Cardiac septum (tissue), 1 donor: ENCODE data around the gene RAD54L2. TPM values are rescaled to one million over a fixed set of nuclear protein-coding genes. Genes with fewer than 3 reads are reported as not detected.
"Not testable (repeated sequence)": the region's sequence is repeated elsewhere in the genome, so short reads cannot be mapped to it uniquely, and the experiment has no call there.

ENCODE experiments used
- DNase-seq: peaks from one replicate; pipeline ENCODE4 v3.0.0-alpha.2; 2020; ENCODE audit warnings: low spot score
- intact Hi-C: fragments of 100-400 bp; cut with DNase I; formaldehyde crosslinking; loops from one replicate; pipeline ENCODE4 v1.14.0; 2022
- long read RNA-seq: library from polyadenylated mRNA; unstranded; transcript quantifications from one replicate; pipeline ENCODE4 v2.0.0, GENCODE V29; 2021
- total RNA-seq: library from RNA; stranded (reverse); fragmentation: NEBNext Ultra II Directional; extraction: Animal tissue kit (Norgen Biotek cat#: 25700); gene quantifications from one replicate; pipeline ENCODE4 v1.2.1, GENCODE V29; 2021
- donor health status: DM: no; HTN: no; CAD: no.

The RAD54L2 gene, protein sequence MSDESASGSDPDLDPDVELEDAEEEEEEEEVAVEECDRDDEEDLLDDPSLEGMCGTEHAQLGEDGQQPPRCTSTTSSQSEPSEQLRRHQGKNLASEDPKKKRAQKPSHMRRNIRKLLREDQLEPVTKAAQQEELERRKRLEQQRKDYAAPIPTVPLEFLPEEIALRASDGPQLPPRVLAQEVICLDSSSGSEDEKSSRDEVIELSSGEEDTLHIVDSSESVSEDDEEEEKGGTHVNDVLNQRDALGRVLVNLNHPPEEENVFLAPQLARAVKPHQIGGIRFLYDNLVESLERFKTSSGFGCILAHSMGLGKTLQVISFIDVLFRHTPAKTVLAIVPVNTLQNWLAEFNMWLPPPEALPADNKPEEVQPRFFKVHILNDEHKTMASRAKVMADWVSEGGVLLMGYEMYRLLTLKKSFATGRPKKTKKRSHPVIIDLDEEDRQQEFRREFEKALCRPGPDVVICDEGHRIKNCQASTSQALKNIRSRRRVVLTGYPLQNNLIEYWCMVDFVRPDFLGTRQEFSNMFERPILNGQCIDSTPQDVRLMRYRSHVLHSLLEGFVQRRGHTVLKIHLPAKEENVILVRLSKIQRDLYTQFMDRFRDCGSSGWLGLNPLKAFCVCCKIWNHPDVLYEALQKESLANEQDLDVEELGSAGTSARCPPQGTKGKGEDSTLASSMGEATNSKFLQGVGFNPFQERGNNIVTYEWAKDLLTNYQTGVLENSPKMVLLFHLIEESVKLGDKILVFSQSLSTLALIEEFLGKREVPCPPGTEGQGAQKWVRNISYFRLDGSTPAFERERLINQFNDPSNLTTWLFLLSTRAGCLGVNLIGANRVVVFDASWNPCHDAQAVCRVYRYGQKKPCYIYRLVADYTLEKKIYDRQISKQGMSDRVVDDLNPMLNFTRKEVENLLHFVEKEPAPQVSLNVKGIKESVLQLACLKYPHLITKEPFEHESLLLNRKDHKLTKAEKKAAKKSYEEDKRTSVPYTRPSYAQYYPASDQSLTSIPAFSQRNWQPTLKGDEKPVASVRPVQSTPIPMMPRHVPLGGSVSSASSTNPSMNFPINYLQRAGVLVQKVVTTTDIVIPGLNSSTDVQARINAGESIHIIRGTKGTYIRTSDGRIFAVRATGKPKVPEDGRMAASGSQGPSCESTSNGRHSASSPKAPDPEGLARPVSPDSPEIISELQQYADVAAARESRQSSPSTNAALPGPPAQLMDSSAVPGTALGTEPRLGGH (N-terminal part only)
- 16.5 TPM for total RNA-seq
- long read RNA-seq, partial matches to known transcripts = 6 of 9 reads
- long read RNA-seq, other reads (novel, unspliced or antisense) = 3 of 9 reads

DNA sequence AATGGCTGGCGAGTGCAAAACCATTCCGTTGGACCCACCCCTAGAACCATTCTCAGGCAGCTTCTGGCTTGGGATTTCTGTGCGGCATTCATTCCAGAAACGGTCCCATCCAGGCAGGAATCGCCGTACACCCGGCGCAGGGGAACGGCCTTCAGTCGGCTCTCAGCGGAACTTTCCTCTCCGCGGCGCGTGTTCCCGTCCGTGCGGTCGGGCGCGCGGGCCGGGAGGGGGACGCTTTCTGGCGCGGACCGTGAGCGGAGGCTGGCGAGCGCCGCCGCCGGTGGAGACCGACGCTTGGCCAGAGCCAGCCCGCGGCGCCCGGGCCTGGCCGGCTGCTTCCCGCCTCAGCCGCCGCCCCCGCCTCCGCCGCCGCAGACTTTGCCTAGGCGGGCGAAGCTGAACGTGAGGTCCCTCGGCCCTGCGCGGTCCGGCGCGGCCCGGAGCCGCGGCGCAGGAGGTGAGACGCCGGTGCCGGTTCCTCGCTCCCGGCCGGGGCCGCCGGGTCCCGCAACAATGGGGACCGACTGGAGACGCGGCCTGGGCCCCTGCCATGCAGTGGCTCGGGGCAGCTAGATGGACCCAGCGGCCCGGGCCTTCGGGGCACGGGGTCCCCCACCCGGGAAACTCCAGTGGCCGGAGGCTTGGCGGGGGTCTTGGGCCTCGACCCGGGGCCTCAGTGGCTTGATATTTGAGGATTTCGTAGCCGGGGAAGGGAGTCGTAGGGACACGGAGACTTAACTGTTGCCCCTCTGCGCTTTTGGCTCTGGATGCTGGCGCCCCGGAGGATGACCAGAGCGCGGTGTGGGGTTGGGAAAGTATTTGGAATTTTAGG, at the start of gene RAD54L2:
RAD54L2 (plus strand) TSS at position 261 of the 832 bp plus-strand sequence. CDS start 51,702 bp downstream, outside the sequence.
- DNase-seq = peak; percentile 91
- intact Hi-C loops = loop anchor here (2.0 to 5.0 kb wide), 2 partner anchors 38 to 134 kb away; partner anchors contain the start of genes DCAF1 and TEX264

DNA sequence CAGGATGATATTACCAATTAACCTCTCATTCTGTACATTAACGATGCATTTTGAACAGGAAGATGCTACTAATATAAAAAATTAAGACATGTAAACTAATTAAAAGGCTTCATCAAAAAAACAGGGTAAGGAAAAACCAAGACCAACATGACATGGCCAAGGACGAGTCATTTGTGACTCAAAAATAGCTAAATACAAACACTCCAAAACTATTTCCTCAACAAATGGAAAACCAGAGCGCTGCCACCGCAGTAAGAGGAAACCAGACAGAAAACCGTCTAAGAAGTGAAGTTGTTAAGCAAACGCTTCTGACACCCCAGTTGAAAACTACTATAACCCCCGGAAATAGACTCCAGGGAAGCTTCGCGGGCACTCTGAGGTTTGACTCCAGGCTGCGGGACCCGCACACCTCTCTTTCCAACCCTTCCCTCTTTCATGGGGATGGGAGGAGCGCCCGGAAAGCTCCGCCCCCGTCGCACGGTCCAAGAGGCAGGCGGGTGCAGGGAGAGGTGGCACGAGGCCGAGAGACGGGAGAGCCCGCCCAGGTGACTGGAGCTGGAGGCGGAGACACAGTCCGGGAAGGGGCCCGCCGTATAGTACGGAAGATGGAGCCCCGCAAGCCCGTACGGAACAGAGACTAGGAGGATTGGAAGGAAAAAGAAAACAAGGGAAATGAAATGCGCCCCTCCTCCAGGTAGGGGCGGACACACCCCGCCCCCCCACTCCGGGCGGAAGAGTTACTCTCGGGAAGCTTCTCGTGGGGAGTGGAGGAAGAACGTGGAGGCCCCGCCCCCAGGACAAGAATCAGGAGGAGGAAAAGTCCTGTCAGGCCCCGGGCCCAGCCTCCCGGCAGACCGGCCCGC, 39.4 kb upstream of the RAD54L2 start:
- DNase-seq = peak; percentile 96
- intact Hi-C loops = loop anchor here (2.0 kb wide), 1 partner anchor 108 kb away; the partner anchor contains the start of gene RBM15B

DNA sequence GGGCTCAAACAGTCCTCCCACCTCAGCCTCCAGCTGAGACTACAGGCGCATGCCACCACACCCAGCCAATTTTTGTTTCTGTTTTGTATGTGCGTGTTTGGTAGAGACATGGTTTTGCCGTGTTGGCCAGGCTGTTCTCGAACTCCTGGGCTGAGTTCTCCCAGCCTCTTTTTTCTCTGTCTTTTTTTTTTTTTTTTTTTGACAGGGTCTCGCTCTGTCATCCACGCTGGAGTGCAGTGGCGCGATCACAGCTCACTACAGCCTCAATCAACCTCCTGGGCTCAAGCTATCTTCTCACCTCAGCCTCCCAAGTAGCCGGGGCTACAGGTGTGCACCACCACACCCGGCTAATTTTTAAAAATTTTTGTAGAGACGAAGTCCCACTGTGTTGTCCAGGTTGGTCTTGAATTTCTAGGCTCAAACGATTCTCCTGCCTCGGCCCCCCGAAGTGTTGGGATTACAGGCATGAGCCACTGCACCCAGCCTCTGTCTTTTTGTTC, 37.8 kb upstream of the RAD54L2 start:
- intact Hi-C loops = loop anchor here (2.0 to 5.0 kb wide), 3 partner anchors 38 to 1148 kb away; partner anchors contain the start of genes CYB561D2, NPRL2, RAD54L2 and TEX264
- no peak for DNase-seq

DNA sequence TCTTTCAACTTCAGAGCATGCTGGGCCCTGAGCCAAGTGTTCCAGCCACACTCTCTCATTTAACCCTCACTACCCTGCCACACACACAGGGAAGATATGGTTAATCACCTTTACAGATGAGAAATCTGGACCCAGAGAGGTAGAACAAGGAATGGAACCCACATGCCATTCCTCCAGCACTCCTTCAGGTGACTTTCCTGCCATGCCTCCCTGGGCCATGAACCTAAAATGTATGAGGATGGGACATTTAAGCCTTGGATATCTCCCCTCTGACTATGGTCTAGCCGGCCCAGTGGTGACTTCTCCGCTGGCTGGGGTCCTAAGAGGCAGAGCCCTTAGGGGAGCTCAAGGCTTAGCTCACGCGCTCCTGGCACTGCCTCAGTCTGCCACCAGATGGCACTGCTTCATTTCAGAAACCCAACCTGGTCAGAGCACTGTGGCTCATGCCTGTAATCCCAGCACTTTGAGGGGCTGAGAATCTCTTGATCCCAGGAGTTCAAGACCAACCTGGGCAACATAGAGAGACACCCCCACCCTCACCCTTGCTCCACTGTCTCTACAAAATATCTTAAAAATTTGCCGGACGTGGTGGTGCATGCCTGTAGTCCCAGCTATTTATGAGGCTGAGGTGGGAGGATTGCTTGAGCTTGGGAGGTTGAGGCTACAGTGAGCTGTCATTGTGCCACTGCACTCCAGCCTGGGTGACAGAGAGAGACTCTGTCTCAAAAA, 36.5 kb upstream of the RAD54L2 start:
- intact Hi-C loops = loop anchor here (2.0 to 5.0 kb wide), 4 partner anchors 37 to 1150 kb away; partner anchors contain the start of genes CYB561D2, NPRL2, RAD54L2 and TEX264
- DNase-seq = peak; percentile 87

DNA sequence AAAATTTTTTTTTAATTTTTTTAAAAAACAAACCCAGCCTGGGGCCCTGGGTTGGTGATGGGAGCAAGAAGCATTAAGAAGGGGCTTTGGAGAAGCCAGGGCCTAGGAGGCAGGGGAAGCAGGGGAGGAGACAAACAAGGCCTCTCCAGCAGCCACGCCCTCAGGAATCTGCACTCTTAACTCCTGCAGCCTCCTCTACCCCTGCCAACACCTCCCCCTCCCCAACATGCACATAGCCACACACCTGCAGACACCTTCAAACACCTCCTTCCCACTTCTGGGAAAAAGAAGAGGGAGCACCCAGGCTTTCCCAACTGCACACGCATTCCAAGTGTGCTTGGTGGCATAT, 36.0 kb upstream of the RAD54L2 start:
- peak; percentile 3 for DNase-seq
- intact Hi-C loops = loop anchor here (2.0 to 5.0 kb wide), 2 partner anchors 298 to 1150 kb away; partner anchors contain the start of genes CYB561D2 and NPRL2

DNA sequence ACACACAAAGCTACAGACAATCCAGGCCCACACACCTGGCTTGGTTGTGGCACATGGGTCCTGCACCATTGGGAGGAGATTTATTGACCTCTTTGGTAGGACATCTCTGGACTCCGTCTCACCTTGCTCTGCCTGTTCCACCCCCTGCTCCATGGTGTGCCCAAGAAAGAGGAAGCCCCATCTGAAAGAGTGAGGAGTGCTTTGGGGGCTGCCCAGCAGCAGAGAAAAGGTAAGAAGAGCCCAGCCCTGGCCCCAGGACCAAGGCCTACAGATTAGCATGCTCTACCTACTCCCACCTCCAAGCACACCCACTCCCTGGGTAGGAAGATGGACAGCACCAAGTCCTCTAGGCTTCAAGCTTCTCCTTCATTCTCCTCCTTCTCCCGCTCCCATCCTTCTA, 35.5 kb upstream of the RAD54L2 start:
- intact Hi-C loops = loop anchor here (2.0 to 5.0 kb wide), 2 partner anchors 298 to 1151 kb away; partner anchors contain the start of genes CYB561D2 and NPRL2
- no peak for DNase-seq

DNA sequence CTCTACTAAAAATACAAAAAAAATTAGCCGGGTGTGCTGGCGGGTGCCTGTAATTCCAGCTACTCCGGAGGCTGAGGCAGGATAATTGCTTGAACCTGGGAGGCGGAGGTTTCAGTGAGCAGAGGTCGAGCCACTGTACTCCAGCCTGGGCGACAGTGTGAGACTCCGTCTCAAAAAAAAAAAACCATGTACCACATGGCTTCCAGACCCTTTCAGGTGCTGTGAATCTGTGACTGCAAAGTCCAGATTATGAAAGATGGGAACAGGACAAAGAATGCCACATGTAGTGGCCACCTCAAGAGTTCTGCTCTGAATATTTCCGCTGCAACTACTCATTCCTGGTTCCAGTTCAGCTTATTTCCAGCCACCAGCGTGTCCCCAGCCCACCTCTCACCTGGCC, 30.3 kb upstream of the RAD54L2 start:
- DNase-seq = no peak
- intact Hi-C loops = no loop called here

DNA sequence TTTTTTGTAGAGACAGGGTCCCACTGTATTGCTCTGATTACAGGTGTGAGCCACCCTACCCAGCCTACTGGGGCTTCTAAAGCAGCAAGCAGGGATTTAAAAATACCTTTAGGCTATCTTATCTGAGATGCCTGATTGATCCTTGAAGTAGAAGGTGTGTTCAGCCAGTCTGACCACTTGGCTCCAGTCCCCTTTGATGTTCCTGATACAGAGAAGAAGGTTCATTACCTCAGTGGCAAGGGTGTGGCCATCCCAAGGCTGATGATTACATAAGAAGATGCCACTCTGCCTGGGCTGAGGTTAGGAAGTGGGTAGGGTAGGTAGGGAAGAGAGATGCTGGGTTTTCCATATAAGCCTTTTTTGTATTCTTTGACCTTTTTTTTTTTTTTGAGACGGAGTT, 27.5 kb upstream of the RAD54L2 start:
- DNase-seq = no peak
- intact Hi-C loops = no loop called here

DNA sequence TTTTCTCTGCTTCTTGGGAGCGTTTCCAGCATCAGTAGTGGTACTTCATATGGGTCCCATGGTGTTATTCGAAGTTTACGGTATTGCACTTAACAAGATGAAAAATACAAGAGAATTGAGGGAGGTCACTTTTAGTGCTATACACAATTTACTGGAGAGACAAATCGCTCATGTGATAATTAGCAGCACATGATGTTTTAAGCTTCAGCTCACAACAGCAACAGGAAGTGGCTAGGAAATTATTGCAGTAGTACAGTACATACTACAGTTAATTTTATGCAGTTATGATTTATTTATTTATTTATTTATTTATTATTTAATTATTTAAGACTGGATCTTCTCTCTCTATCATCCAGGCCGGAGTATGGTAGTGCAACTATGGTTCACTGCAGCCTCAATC, 24.3 kb upstream of the RAD54L2 start:
- DNase-seq = no peak
- intact Hi-C loops = no loop called here

DNA sequence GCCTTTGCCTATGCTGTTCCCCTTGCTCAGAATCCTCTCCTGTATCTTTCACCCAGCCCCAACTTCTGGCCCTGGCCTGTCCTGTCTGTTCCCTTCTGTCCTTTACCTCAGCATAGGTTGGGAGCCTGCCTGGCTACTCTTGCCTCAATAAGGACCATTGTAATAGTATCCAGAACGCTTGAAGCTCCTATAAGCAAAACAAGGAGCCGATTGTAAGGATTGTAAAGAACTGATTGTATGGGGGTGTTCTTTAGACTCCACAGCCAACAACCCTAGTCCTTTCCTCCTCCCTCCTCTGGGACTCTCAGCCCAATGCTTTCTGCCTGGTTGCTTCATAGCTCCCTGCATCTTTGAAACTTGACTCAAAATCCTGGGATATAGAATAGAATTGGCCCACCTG, 18.7 kb upstream of the RAD54L2 start:
- intact Hi-C loops = no loop called here
- no peak for DNase-seq

DNA sequence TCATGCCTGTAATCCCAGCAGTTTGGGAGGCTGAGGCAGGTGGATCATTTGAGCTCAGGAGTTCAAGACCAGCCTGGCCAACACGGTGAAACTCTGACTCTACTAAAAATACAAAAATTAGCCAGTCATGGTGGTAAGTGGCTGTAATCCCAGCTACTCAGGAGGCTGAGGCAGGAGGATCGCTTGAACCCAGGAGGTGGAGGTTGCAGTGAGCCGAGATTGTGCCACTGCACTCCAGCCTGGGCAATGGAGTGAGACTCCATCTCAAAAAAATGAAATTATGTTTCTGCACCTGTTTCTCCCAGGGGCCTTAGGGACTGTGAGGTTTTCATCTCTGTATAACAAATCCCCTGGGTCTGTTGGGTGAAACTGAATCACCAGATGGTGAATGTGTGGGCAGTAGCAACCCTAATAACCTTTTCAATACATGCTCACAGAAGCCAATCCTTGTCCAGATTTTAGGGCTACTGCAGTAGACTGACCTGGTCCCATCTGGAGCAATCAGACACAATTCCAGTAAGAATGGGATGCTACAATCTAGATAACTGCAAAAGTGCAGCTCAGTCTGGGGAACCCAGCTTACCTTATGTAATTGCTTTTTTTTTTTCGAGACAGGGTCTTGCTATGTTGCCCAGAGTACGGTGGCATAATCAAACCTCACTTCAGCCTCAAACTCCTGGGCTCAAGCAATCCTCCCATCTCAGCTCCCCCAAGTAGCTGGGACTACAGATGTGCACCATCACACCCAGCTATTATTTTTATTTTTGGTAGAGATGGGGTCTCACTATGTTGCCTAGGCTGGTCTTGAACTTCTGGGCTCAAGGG, 17.4 kb upstream of the RAD54L2 start:
- DNase-seq, intact Hi-C loops: not testable (repeated sequence)

DNA sequence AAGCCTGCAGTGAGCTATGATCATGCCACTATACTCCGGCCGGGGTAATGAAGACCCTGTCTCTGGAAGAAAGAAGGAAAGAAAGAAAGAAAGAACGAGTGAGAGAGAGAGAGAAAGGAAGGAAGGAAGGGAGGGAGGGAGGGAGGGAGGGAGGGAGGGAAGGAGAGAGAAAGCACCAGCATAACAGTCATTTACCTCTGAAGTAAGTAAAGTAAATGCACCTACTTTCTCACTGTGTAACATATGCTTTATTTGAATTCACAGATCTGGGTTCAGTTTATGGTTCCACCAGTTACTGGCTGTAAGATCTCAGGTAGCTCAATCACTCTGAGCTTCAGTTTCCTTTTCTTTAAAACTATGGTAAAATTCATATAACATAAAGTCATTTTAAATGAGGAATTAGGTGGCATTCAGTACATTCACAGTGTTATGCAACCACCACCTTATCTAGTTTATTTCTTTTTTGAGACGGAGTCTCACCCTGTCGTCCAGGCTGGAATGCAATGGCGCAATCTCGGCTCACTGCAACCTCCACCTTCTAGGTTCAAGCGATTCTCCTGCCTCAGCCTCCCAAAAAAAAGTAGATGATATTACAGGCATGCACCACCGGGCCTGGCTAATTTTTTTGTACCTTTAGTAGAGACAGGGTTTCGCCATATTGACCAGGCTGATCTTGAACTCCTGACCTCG, 16.1 kb upstream of the RAD54L2 start:
- intact Hi-C loops = no loop called here
- no peak for DNase-seq

DNA sequence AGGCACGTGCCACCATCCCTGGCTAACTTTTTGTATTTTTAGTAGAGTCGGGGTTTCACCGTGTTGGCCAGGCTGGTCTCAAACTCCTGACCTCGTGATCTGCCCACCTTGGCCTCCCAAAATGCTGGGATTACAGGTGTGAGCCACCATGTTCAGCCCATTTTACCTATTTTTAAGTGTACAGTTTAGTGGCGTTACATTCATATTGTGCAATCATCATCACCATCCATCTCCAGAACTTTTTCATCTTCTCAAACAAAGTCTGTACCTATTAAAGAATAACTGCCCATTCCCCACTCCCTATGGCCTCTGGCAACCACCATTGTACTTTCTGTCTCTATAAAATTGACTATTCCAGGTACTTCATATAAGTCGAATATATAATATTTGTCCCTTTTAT, 13.6 kb upstream of the RAD54L2 start:
- intact Hi-C loops, DNase-seq: not testable (repeated sequence)

DNA sequence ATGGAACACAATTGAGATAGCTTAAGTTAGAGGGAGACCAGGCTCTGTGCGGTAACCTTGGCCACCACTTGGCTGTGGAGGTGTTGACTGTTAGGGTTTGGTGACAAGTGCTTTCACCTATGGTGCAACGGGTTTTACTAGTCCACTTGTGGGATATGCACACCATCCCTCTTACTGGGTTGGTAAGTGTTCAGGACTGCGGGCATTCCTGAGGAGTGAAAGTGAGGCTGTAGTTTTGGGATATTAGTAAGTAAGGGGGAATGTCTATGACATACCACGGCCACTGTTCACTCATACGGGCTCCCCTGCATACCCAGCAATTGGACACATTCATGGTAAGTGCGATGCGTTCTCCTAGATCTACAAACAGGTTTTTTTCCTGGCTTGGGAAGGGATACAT, 8.0 kb upstream of the RAD54L2 start:
- no peak for DNase-seq
- intact Hi-C loops = no loop called here
